Right atrium auricular region (tissue), 2 donors: ENCODE results near the gene PLPP4. TPM values are rescaled to one million over a fixed set of nuclear protein-coding genes. Genes with fewer than 3 reads are reported as not detected.

Source experiments
- DNase-seq: peaks from one replicate; pipeline ENCODE4 v3.0.0-alpha.2; 2019; ENCODE audit warnings: low spot score
- H3K27ac ChIP-seq, 2 donors: fragments of 200-600 bp; sonication (generic); 1 replicate in 1 of 2; 2 replicates in 1 of 2; pipeline ENCODE4 v1.5.1; 2016 to 2019
- H3K27me3 ChIP-seq, 2 donors: fragments of 200-600 bp; sonication (generic); one replicate each; pipeline versions ENCODE4 v1.5.1 to v1.6.0; 2017 to 2019
- H3K36me3 ChIP-seq: fragments of 200-600 bp; sonication (generic); one replicate; pipeline ENCODE4 v1.5.1; 2016
- H3K4me1 ChIP-seq, 2 donors: fragments of 200-600 bp; sonication (generic); one replicate each; pipeline versions ENCODE4 v1.5.1 to v1.6.0; 2017 to 2019
- H3K4me3 ChIP-seq, 2 donors: fragments of 200-600 bp; sonication (generic); 1 replicate in 1 of 2; 2 replicates in 1 of 2; pipeline ENCODE4 v1.5.1; 2017 to 2019; ENCODE audit warnings: mild to moderate bottlenecking in 1 of 2, moderate library complexity in 1 of 2
- H3K9me3 ChIP-seq, 2 donors: fragments of 200-600 bp; sonication (generic); one replicate each; pipeline ENCODE4 v1.5.1; 2019
- CTCF ChIP-seq, 2 donors: fragments of 200-600 bp; sonication (generic); IDR thresholded peaks; one replicate each; pipeline ENCODE4 v1.5.1; 2019; ENCODE audit warnings: antibody characterized with exemption in 2 of 2
- total RNA-seq, 2 donors: library from RNA; depleted of rRNA; stranded (reverse); fragments of >200 nt; gene quantifications; one replicate each; pipeline ENCODE4 v1.1.0, GENCODE V29; 2016

Gene PLPP4
- total RNA-seq, 2 donors from 2014 or later = not detected

GRCh38 chr10:120598386-120598785 lies 141.4 kb downstream of the PLPP4 start:
- Histone ChIP-seq H3K4me1 (no peaks in the 10 kb centered on the region), H3K4me3 (no peak overlapping the region), H3K27ac (no peak overlapping the region), H3K27me3 (no peaks in the 10 kb centered on the region), H3K9me3 (no peaks in the 10 kb centered on the region), H3K36me3 (no peaks in the 10 kb centered on the region)
- no peak for DNase-seq
- TF ChIP-seq CTCF (IDR thresholded peaks at IDR 0.05) = no peak

- Histone ChIP-seq H3K27ac (no peak overlapping the region), H3K9me3 (no peaks in the 10 kb centered on the region), H3K4me3 (no peak overlapping the region), H3K27me3 (no peaks in the 10 kb centered on the region), H3K4me1 (no peaks in the 10 kb centered on the region), H3K36me3 (no peaks in the 10 kb centered on the region)
- DNase-seq = no peak
- no peak for TF ChIP-seq CTCF (IDR thresholded peaks at IDR 0.05)
These were observed 142.2 kb downstream of the PLPP4 start for GRCh38 chr10:120599200-120599724.

GRCh38 chr10:120600871-120601649 lies 144.0 kb downstream of the PLPP4 start:
- DNase-seq = no peak
- H3K4me1 ChIP-seq = no peaks in the 10 kb centered on the region
- no peak for TF ChIP-seq CTCF (IDR thresholded peaks at IDR 0.05)
- no peaks in the 10 kb centered on the region for H3K27me3 ChIP-seq
- no peak overlapping the region for H3K4me3 ChIP-seq
- no peaks in the 10 kb centered on the region for H3K36me3 ChIP-seq
- no peaks in the 10 kb centered on the region for H3K9me3 ChIP-seq
- H3K27ac ChIP-seq = no peak overlapping the region

- Histone ChIP-seq H3K36me3 (no peaks in the 10 kb centered on the region), H3K27ac (no peak overlapping the region), H3K4me1 (no peaks in the 10 kb centered on the region), H3K27me3 (no peaks in the 10 kb centered on the region), H3K9me3 (no peaks in the 10 kb centered on the region), H3K4me3 (no peak overlapping the region)
- no peak for TF ChIP-seq CTCF (IDR thresholded peaks at IDR 0.05)
- DNase-seq = no peak
These were observed 145.0 kb downstream of the PLPP4 start for GRCh38 chr10:120601999-120602398.

GRCh38 chr10:120605410-120605809 lies 148.4 kb downstream of the PLPP4 start:
- no peak for DNase-seq
- no peak for TF ChIP-seq CTCF (IDR thresholded peaks at IDR 0.05)

More at GRCh38 chr10:120605410-120605809, 148.4 kb downstream of the PLPP4 start:
- no peaks in the 10 kb centered on the region for H3K27me3 ChIP-seq
- H3K4me1 ChIP-seq = no peaks in the 10 kb centered on the region
- H3K27ac ChIP-seq = no peak overlapping the region
- no peaks in the 10 kb centered on the region for H3K9me3 ChIP-seq
- H3K4me3 ChIP-seq = no peak overlapping the region
- H3K36me3 ChIP-seq = no peaks in the 10 kb centered on the region
